ENCODE data around the gene ST7. TPM values are rescaled to one million over a fixed set of nuclear protein-coding genes. Genes with fewer than 3 reads are reported as not detected.

The ST7 gene
- polyA plus RNA-seq, 1 donor (not counting 4 experiments of a cell fraction or from before 2014, with no cell fraction given): 16.9 TPM

- H3K27me3 ChIP-seq (ENCODE audit: control insufficient read depth, extremely low read depth, insufficient read depth, low read length): no peaks in the 10 kb centered on the region
- H3K9me3 ChIP-seq (ENCODE audit: control insufficient read depth, low read depth, low read length): no peaks in the 10 kb centered on the region
- no peak overlapping the region for H3K9ac ChIP-seq (ENCODE audit: control insufficient read depth, extremely low read depth, insufficient read depth, low read length)
- TF ChIP-seq EZH2 (IDR thresholded peaks at IDR 0.05; ENCODE audit: low read length): no peak
- TF ChIP-seq CTCF (optimal IDR thresholded peaks at IDR 0.05 in 1 of 3, IDR thresholded peaks at IDR 0.05 in 1 of 3, conservative IDR thresholded peaks at IDR 0.05 in 1 of 3; ENCODE audit: extremely low read depth in 1 of 3, insufficient read depth in 2 of 3, low read length in 3 of 3): no peak
- dilution Hi-C loops (cut with MboI; ENCODE audit: extremely low pct_ligation_motif_present, low sequenced_read_pairs): no loop called here
- H3K36me3 ChIP-seq (ENCODE audit: control insufficient read depth in 2 of 2, extremely low read depth in 1 of 2, insufficient read depth in 2 of 2, low read length in 2 of 2): no peaks in the 10 kb centered on the region
- FAIRE-seq: peak; percentile 13
- H3K4me3 ChIP-seq (ENCODE audit: control insufficient read depth in 2 of 3, extremely low read depth in 1 of 3, insufficient read depth in 2 of 3, low read depth in 1 of 3, low read length in 3 of 3): peak overlapping the region in 2 of 3 experiments; percentile 36 to 39
- peak overlapping the region; percentile 59 for H3K27ac ChIP-seq (ENCODE audit: control insufficient read depth, insufficient read depth, low read length)
- peak overlapping the region; percentile 82 for H3K4me2 ChIP-seq (ENCODE audit: control insufficient read depth, extremely low read depth, insufficient read depth, low read depth, low read length)
- peak overlapping the region; percentile 53 for H2AFZ ChIP-seq (ENCODE audit: control insufficient read depth, low read length)
- no peaks in the 10 kb centered on the region for H4K20me1 ChIP-seq (ENCODE audit: control insufficient read depth, extremely low read depth, insufficient read depth, low read length)
- H3K4me1 ChIP-seq (ENCODE audit: control insufficient read depth, extremely low read depth, insufficient read depth, low read length): peaks cover 33% of the 10 kb centered on the region
- peak; percentile 48 for DNase-seq (ENCODE audit: low read depth, low spot score)
- no peaks in the 10 kb centered on the region for H3K9me1 ChIP-seq (ENCODE audit: control insufficient read depth, extremely low read depth, insufficient read depth, low read length)
- H3K79me2 ChIP-seq (ENCODE audit: control insufficient read depth, insufficient read depth, low read length): no peaks in the 10 kb centered on the region
These were observed 320.5 kb downstream of the ST7 start for GRCh38 chr7:117273814-117274225.

DNA sequence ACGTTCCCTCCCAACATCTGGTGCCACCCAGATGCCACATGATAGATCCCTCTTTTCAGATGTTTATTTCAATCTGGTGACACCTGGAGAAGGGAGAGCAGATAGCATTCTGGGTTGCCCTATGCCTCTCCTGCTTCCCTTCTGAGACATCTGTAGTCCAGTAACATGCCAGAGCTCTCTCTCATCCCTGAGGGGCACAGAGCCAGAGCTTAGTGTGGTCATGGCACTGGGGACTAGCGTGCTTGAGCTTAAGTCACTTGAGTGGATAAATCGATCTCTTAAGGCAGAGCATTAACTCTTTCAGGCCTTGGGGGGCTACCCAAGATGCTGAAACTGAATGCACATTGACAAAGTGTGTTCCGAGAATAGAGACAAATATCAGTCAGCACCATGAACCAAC, 321.6 kb downstream of the ST7 start:
- Histone ChIP-seq H3K36me3 (ENCODE audit: control insufficient read depth in 2 of 2, extremely low read depth in 1 of 2, insufficient read depth in 2 of 2, low read length in 2 of 2) (no peaks in the 10 kb centered on the region), H3K79me2 (ENCODE audit: control insufficient read depth, insufficient read depth, low read length) (no peaks in the 10 kb centered on the region), H3K27ac (ENCODE audit: control insufficient read depth, insufficient read depth, low read length) (no peak overlapping the region), H4K20me1 (ENCODE audit: control insufficient read depth, extremely low read depth, insufficient read depth, low read length) (no peaks in the 10 kb centered on the region), H3K9me1 (ENCODE audit: control insufficient read depth, extremely low read depth, insufficient read depth, low read length) (no peaks in the 10 kb centered on the region), H3K27me3 (ENCODE audit: control insufficient read depth, extremely low read depth, insufficient read depth, low read length) (no peaks in the 10 kb centered on the region), H2AFZ (ENCODE audit: control insufficient read depth, low read length) (no peak overlapping the region), H3K4me3 (ENCODE audit: control insufficient read depth in 2 of 3, extremely low read depth in 1 of 3, insufficient read depth in 2 of 3, low read depth in 1 of 3, low read length in 3 of 3) (no peak overlapping the region), H3K9ac (ENCODE audit: control insufficient read depth, extremely low read depth, insufficient read depth, low read length) (no peak overlapping the region), H3K9me3 (ENCODE audit: control insufficient read depth, low read depth, low read length) (no peaks in the 10 kb centered on the region), H3K4me2 (ENCODE audit: control insufficient read depth, extremely low read depth, insufficient read depth, low read depth, low read length) (no peak overlapping the region), H3K4me1 (ENCODE audit: control insufficient read depth, extremely low read depth, insufficient read depth, low read length) (peaks cover 24% of the 10 kb centered on the region)
- no peak for FAIRE-seq
- DNase-seq (ENCODE audit: low read depth, low spot score): no peak
- no peak for TF ChIP-seq CTCF (optimal IDR thresholded peaks at IDR 0.05 in 1 of 3, IDR thresholded peaks at IDR 0.05 in 1 of 3, conservative IDR thresholded peaks at IDR 0.05 in 1 of 3; ENCODE audit: extremely low read depth in 1 of 3, insufficient read depth in 2 of 3, low read length in 3 of 3)
- no peak for TF ChIP-seq EZH2 (IDR thresholded peaks at IDR 0.05; ENCODE audit: low read length)
- dilution Hi-C loops (cut with MboI; ENCODE audit: extremely low pct_ligation_motif_present, low sequenced_read_pairs): no loop called here
